Mesendoderm (in vitro differentiated cells): ENCODE data around the gene MZT2B.
A peak's percentile ranks its signal among the peaks of the same experiment; 100 is the strongest.
"Not testable (repeated sequence)": the region's sequence is repeated elsewhere in the genome, so short reads cannot be mapped to it uniquely, and the experiment has no call there.

ENCODE experiments used
- DNase-seq: peaks from one replicate; pipeline ENCODE4 v3.0.0; 2013
- H2AK5ac ChIP-seq: 2 replicates; pipeline ENCODE4 v1.6.1; 2013; ENCODE audit warnings: low read length, inconsistent platforms
- H2BK120ac ChIP-seq: 2 replicates; pipeline ENCODE4 v1.6.1; 2013; ENCODE audit warnings: low read depth, mild to moderate bottlenecking, low read length, moderate library complexity, mixed read lengths
- H2BK15ac ChIP-seq: replicated peaks from 2 replicates; pipeline ENCODE4 v1.6.1; 2013; ENCODE audit warnings: low read depth, mild to moderate bottlenecking, moderate library complexity
- H2BK5ac ChIP-seq: 2 replicates; pipeline ENCODE4 v1.6.1; 2013; ENCODE audit warnings: low read length, inconsistent platforms
- H3K18ac ChIP-seq: 2 replicates; pipeline ENCODE4 v1.6.1; 2013; ENCODE audit warnings: mild to moderate bottlenecking, low read length, mixed read lengths
- H3K23ac ChIP-seq: one replicate; pipeline ENCODE4 v1.6.1; 2013; ENCODE audit warnings: low read length
- H3K27ac ChIP-seq: 2 replicates; pipeline ENCODE4 v1.5.1; 2013; ENCODE audit warnings: low read depth, mild to moderate bottlenecking, inconsistent platforms, low read length, moderate library complexity
- H3K27me3 ChIP-seq: 2 replicates; pipeline ENCODE4 v1.6.1; 2013; ENCODE audit warnings: low read length, control low read depth, mild to moderate bottlenecking, inconsistent platforms; ENCODE audit not compliant: insufficient read depth, poor library complexity
- H3K36me3 ChIP-seq: 2 replicates; pipeline ENCODE4 v1.6.1; 2013; ENCODE audit warnings: low read length, inconsistent platforms; ENCODE audit not compliant: control insufficient read depth, insufficient read depth
- H3K4ac ChIP-seq: one replicate; pipeline ENCODE4 v1.6.1; 2013; ENCODE audit warnings: low read depth, mild to moderate bottlenecking, low read length, moderate library complexity
- H3K4me1 ChIP-seq: 2 replicates; pipeline ENCODE4 v1.6.1; 2013; ENCODE audit warnings: low read depth, low read length, inconsistent platforms; ENCODE audit not compliant: control insufficient read depth
- H3K4me2 ChIP-seq: 2 replicates; pipeline ENCODE4 v1.6.1; 2013; ENCODE audit warnings: low read length
- H3K4me3 ChIP-seq: 2 replicates; pipeline ENCODE4 v1.5.1; 2013; ENCODE audit warnings: mild to moderate bottlenecking, low read length
- H3K56ac ChIP-seq: one replicate; pipeline ENCODE4 v1.6.1; 2013; ENCODE audit warnings: low read length
- H3K79me1 ChIP-seq: 2 replicates; pipeline ENCODE4 v1.6.1; 2013; ENCODE audit warnings: low read length, inconsistent platforms
- H3K79me2 ChIP-seq: 2 replicates; pipeline ENCODE4 v1.6.1; 2013; ENCODE audit warnings: mild to moderate bottlenecking, low read length; ENCODE audit not compliant: control insufficient read depth, insufficient read depth
- H3K9ac ChIP-seq: 2 replicates; pipeline ENCODE4 v1.6.1; 2013; ENCODE audit warnings: low read length, inconsistent platforms
- H4K5ac ChIP-seq: one replicate; pipeline ENCODE4 v1.6.1; 2013; ENCODE audit warnings: low read length
- H4K8ac ChIP-seq: one replicate; pipeline ENCODE4 v1.6.1; 2013; ENCODE audit warnings: low read depth, mild to moderate bottlenecking, control low read depth, low read length, moderate library complexity
- WGBS: extraction: QIAGEN DNeasy Blood & Tissue Kit; methylation state at CpG from one replicate; pipeline ENCODE4 v1.1.7; 2013; ENCODE audit warnings: low lambda C conversion rate, missing lambda C conversion rate; ENCODE audit not compliant: insufficient coverage; ENCODE audit errors: extremely low coverage; 5-methylcytosine and 5-hydroxymethylcytosine counted together

MZT2B gene

GRCh38 chr2:130142396-130143265 is 39.4 kb upstream of the MZT2B start:
- H3K27me3 ChIP-seq, H3K56ac ChIP-seq, H2BK120ac ChIP-seq, H3K4me3 ChIP-seq, H3K36me3 ChIP-seq, H2AK5ac ChIP-seq, H3K79me1 ChIP-seq, H2BK15ac ChIP-seq, H4K5ac ChIP-seq, H4K8ac ChIP-seq, H3K27ac ChIP-seq, H3K79me2 ChIP-seq, H3K18ac ChIP-seq, H3K23ac ChIP-seq, H3K4me1 ChIP-seq, H2BK5ac ChIP-seq, H3K4me2 ChIP-seq, H3K4ac ChIP-seq, H3K9ac ChIP-seq, DNase-seq: not testable (repeated sequence)
- WGBS: no CpG with 5 or more reads among the region's 13 CpGs

GRCh38 chr2:130143266-130144039 is 38.6 kb upstream of the MZT2B start:
- H3K79me1 ChIP-seq, H3K4me2 ChIP-seq, H3K79me2 ChIP-seq, DNase-seq, H3K27ac ChIP-seq, H3K4me1 ChIP-seq, H3K9ac ChIP-seq, H3K27me3 ChIP-seq, H3K23ac ChIP-seq, H4K5ac ChIP-seq, H4K8ac ChIP-seq, H3K56ac ChIP-seq, H3K18ac ChIP-seq, H2AK5ac ChIP-seq, H3K36me3 ChIP-seq, H2BK15ac ChIP-seq, H3K4me3 ChIP-seq, H2BK5ac ChIP-seq, H2BK120ac ChIP-seq: not testable (repeated sequence)
- WGBS: no CpG with 5 or more reads among the region's 28 CpGs
- H3K4ac ChIP-seq: peak overlapping the region; percentile 12

GRCh38 chr2:130145006-130145414 is 37.1 kb upstream of the MZT2B start, which contains the start of gene CCDC74B:
Gene CCDC74B, minus strand, starts transcription at chr2:130145112. Its CDS starts 116 bp downstream, at chr2:130144996.
- not testable (repeated sequence) for H4K5ac ChIP-seq, H3K79me2 ChIP-seq, H2BK5ac ChIP-seq, H3K27me3 ChIP-seq, H3K36me3 ChIP-seq, H3K27ac ChIP-seq, H2BK120ac ChIP-seq, H3K79me1 ChIP-seq, H4K8ac ChIP-seq, H2AK5ac ChIP-seq, H3K4me2 ChIP-seq, H2BK15ac ChIP-seq, H3K4me3 ChIP-seq, H3K4ac ChIP-seq, H3K4me1 ChIP-seq, H3K18ac ChIP-seq, H3K23ac ChIP-seq
- DNase-seq: peak; percentile 73
- Histone ChIP-seq H3K56ac (peak within 1 kb of the TSS; percentile 64), H3K9ac (peak within 1 kb of the TSS; percentile 19)
- no CpG with 5 or more reads among the region's 30 CpGs for WGBS

- not testable (repeated sequence) for H2BK15ac ChIP-seq, H3K27me3 ChIP-seq, H3K56ac ChIP-seq, H3K9ac ChIP-seq, H3K4me3 ChIP-seq, H2BK120ac ChIP-seq, H3K23ac ChIP-seq, H2BK5ac ChIP-seq, H3K4me2 ChIP-seq, H4K5ac ChIP-seq, H3K4ac ChIP-seq, H3K27ac ChIP-seq, H4K8ac ChIP-seq, H3K36me3 ChIP-seq, DNase-seq, H3K4me1 ChIP-seq, H3K79me2 ChIP-seq, H3K18ac ChIP-seq, H2AK5ac ChIP-seq, H3K79me1 ChIP-seq
- no CpG with 5 or more reads among the region's 6 CpGs for WGBS
These were observed 33.5 kb upstream of the MZT2B start for GRCh38 chr2:130148515-130148914.

GRCh38 chr2:130150181-130151144 is 31.6 kb upstream of the MZT2B start:
- H2AK5ac ChIP-seq: no peak overlapping the region
- no peaks in the 10 kb centered on the region for H3K79me1 ChIP-seq
- WGBS: no CpG with 5 or more reads among the region's 23 CpGs

More at GRCh38 chr2:130150181-130151144, 31.6 kb upstream of the MZT2B start:
- Histone ChIP-seq H4K8ac (no peak overlapping the region), H2BK120ac (no peak overlapping the region), H3K18ac (no peak overlapping the region), H3K27me3 (no peaks in the 10 kb centered on the region), H3K23ac (no peak overlapping the region), H3K36me3 (no peaks in the 10 kb centered on the region), H3K4ac (no peak overlapping the region), H3K27ac (no peak overlapping the region), H4K5ac (no peak overlapping the region), H3K56ac (no peak overlapping the region), H2BK15ac (no peak overlapping the region), H2BK5ac (no peak overlapping the region), H3K4me2 (no peak overlapping the region), H3K9ac (no peak overlapping the region), H3K4me1 (no peaks in the 10 kb centered on the region), H3K79me2 (no peaks in the 10 kb centered on the region), H3K4me3 (no peak overlapping the region)
- no peak for DNase-seq
